Measurements from ENCODE around the gene SPARCL1.

DNA sequence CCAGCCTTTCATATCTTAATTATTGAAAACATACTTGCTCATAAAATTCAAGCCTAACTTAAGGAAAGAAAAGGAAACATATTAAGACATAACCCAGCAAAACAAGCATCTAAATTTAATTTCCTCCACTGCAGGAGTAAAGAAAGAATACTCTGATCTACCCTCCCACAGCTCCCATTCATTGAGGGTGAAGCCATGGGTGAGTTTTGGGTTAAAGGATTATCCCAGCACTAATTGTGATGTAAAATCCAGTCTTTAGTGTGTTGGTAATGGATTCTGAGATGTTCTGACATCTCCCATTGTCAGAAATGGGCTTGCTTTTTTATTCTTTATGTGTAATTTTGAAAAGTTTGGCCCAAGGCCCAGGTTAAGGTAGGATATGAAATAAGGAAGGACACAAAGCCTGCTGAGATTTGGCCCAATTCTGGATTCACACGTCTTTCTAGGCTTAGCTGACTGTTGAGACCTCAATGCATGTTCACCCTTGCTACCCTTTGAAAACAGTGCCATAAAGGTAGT, 50.4 kb downstream of the SPARCL1 start:
- TF ChIP-seq CTCF (tag by site-specific recombination; IDR thresholded peaks at IDR 0.05) (no peak), ZNF16 (tag by site-specific recombination; IDR thresholded peaks at IDR 0.05; ENCODE audit: low read depth) (no peak), ZNF280D (tag by site-specific recombination; IDR thresholded peaks at IDR 0.05) (no peak), ZNF391 (tag by site-specific recombination; IDR thresholded peaks at IDR 0.05; ENCODE audit: borderline replicate concordance, low read depth) (no peak), ZNF184 (tag by site-specific recombination; IDR thresholded peaks at IDR 0.05) (no peak), ZNF660 (tag by site-specific recombination; IDR thresholded peaks at IDR 0.05) (no peak), TSHZ1 (tag by site-specific recombination; IDR thresholded peaks at IDR 0.05; ENCODE audit: borderline replicate concordance) (no peak), SP2 (tag by site-specific recombination; IDR thresholded peaks at IDR 0.05) (no peak), ZFHX2 (tag by site-specific recombination; conservative IDR thresholded peaks at IDR 0.05) (no peak), KLF10 (tag by site-specific recombination; IDR thresholded peaks at IDR 0.05) (no peak)
- TF ChIP-seq, protein P1, sequence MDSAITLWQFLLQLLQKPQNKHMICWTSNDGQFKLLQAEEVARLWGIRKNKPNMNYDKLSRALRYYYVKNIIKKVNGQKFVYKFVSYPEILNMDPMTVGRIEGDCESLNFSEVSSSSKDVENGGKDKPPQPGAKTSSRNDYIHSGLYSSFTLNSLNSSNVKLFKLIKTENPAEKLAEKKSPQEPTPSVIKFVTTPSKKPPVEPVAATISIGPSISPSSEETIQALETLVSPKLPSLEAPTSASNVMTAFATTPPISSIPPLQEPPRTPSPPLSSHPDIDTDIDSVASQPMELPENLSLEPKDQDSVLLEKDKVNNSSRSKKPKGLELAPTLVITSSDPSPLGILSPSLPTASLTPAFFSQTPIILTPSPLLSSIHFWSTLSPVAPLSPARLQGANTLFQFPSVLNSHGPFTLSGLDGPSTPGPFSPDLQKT (IDR thresholded peaks at IDR 0.05; ENCODE audit: borderline replicate concordance, low read depth, low read length) = no peak
- TF ChIP-seq, protein P2, sequence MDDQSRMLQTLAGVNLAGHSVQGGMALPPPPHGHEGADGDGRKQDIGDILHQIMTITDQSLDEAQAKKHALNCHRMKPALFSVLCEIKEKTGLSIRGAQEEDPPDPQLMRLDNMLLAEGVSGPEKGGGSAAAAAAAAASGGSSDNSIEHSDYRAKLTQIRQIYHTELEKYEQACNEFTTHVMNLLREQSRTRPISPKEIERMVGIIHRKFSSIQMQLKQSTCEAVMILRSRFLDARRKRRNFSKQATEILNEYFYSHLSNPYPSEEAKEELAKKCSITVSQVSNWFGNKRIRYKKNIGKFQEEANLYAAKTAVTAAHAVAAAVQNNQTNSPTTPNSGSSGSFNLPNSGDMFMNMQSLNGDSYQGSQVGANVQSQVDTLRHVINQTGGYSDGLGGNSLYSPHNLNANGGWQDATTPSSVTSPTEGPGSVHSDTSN (CRISPR knock-in tag; IDR thresholded peaks at IDR 0.05) = no peak

All from HEK293 (cell line).